Hematopoietic multipotent progenitor cell treated with erythropoietin and hydrocortisone succinate and interleukin-3 and kit ligand, for 8 days (in vitro differentiated cells): ENCODE data around the gene MECP2.
A peak's percentile ranks its signal among the peaks of the same experiment; 100 is the strongest.

Source experiments
- DNase-seq: peaks from one replicate; pipeline ENCODE4 v3.0.0-alpha.2; 2015

Gene MECP2

DNA sequence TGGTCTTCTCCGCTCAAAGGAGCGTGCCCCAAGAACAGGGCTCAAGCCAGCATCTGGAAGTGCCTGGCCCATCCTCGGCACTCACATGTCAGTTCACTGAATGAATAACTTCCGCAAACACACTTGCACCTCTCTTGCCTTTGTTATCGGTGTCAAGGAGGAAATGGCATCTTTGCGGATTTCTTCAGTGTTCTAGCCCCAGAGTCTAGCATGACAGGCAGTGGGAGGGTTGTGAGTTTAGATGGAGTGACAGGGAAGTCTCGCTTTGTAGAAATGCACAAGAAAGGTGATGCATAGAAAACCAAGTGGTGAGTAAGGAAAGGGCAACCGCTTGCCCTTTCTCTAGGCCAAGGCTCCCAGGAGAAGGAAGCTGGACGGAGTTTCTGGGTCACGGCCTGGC, 17.6 kb upstream of the MECP2 start:
- no peak for DNase-seq

DNA sequence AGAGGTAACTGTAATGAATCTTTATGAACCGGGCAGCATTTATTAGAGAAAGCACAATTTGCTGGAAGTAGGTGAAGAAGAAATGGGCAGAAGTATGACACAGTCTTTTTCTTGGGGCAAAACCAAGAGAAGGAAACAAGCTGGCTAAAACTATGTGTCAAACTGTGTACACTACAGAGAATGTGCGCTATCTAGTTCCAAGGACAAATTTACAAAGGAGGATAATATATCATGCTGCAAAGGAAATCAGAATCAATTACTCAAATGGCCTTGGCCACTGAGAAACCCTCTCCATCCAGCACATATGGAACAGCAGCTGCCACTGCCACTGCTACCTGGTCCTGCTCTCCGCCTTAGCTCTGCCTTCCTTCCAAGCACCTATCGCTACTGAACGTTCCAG, 17.1 kb upstream of the MECP2 start:
- no peak for DNase-seq

DNA sequence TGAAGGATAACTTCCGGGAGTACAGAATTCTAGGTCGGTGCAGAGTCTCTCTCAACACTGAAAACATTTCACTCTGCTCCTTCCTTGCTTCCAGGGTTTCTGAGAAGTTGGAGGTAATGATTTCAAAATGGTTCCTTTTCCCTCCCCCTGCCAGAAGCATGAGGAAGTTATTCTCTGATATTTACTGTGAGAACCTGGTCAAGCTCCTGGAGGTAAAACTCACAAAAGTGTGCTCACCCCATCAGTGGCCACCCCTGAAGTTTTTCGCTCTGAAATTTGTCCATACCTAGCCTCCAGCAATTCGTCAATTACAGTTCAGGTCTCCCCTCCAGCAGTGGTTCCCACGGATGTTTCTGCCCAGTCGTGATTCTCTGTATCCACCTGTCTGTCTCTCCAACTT, 16.2 kb upstream of the MECP2 start:
- DNase-seq = no peak

DNA sequence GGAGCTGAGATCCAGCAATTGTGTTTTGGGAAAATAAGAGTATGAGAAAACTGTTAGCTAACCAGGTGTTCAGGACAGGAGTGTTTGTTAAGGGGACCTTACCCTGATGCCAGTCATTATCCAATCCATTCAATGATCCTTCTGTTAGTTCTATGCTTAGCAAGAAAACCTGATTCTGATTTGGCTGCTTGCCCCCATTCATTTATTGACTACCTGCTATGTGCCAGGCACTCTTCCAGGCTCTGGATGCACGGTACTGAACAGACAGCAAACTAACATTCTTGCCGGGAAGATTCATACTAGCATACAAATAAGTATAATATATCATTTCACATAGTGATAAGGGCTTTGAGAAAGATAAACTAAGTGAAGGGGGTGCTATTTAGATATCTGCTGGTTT, 1.0 kb upstream of the MECP2 start:
- no peak for DNase-seq

DNA sequence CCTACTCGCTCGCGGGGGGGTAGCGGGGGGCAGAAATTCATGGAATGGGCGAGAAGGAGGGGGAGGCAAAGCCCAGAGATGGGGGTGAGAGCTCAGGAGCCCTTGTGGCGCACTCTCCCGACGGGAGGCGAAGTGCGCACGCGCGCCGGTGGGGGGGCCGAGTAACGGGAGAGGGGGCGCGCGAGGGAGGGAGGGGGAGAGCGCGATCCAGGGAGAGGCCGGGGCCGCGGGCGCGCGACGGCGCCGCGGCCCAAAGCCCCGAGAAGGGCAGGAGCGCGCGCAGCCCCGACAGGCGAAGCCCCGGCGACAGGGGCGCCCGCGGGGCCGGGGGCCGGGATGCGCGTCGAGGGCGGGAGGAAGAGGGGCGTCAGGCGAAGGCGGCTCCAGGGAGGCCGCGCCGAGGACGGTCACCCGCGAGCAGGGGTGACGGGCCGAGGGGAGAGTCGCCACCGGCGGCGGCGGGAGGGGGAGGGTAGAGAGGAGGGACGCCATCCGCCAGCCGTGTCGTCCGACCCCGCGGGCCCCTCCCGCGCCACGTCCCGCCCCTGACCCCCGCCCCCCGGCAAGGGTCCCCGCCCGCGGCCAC, 421 bp downstream of the MECP2 start:
- peak; percentile 70 for DNase-seq

DNA sequence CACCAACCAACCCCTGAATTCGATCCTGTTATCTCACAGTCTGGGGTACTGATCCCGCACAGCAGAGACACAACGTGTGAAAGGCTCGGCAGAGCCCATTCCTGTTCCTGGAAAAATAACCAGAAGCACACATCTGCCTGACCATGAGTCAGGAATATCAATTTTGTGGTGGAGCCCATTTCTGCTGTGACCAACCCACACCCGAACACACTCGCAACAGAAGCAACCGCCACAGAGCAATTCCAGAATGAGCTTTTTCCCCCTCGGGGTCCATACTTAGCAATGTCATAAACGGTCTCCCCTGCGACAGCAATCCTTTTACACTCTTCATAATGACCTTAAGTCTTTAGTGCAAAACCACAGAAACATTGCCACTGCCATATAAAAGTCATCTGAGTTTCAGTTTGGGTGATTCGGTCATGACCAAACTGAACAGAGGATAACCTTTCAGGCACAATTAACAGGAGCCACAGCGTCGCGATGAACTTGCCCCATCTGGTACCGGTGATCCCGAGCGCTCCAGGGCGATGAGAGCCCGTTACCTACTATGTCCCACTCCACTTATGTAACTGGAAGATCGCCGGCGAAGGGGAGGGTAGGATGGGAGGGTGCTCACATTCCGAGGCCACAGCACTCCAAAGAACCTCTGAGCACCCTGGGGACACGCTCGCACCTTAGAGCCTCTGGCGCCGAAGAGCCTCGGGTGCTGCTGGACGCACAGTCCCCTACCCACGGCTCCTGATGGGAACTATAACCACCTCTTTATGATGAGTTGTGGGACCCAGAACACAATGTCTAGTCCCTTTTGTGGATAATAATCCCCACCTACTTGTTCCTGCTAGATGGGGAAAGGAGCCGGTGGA, 1.1 kb downstream of the MECP2 start:
- peak; percentile 16 for DNase-seq

DNA sequence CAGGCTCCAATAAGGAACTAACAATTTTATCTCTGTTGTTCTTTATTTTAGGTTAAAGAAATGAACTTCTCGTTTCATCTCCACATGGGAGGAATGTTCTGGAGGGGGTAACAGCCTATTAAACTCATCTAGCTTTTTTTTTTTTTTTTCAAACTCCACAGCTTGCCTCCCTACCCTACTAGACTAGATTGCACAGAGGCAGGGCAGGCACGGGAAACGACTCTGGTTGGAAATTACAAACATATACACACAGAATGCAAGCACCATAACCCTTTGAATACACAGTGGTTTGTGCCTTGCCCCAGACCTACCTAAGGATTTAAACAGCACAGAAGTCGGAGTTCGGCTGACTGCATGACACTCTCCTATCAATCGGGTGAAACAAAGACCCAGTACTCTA, 2.7 kb downstream of the MECP2 start:
- no peak for DNase-seq

DNA sequence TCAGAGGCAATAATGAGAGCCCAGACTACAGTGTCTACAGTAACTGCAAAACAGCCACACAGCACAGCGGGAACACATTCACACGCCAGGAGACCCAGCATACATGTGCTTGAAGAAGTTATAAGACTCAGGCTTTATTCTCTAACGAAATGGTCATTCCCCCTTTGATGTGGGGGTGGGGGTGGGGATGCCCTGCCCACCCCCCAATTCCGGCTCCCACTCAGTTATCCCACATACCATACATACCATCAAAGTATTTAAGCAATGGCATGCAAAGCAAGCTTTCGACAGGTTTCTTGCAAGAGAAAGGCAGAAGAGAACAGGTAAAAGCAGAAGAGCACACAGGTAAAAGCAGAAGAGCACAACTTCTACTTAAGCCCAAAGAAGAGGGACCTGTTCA, 3.6 kb downstream of the MECP2 start:
- DNase-seq = no peak

DNA sequence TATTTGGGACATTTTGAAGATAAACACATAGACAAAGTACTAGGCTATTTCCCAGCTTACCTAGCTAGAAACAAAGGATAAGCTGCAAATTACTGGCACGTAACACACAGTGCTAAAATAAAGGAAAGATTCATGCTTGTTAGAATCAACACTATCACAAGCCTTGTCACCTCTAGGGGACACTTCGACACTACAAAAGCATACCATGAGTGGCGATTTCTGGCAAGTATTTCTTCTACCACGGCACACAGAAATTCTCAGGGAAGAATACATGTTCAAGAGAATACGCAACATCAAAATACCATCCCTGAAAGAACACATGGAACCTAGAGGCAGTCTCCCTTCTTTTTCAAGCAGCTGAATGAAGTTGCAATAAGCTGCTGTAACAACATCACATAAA, 5.1 kb downstream of the MECP2 start:
- peak; percentile 13 for DNase-seq

DNA sequence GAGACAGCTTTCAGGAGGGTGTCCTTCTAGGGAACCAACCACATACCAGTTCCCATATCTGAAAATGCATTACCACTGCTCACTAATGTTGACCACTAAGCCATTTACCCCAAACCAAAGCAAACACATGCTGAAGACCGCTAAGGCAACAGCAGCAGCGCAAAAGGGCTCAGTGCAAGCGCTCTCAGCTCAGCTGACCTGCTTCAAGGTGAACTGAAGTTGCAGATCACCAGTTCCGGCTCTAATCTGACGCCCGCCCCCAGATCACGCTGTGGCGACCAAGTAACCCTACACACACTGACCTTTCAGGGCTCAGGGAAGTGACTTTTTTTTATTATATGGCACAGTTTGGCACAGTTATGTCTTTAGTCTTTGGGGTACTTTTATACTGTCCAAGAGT, 5.8 kb downstream of the MECP2 start:
- DNase-seq = no peak

DNA sequence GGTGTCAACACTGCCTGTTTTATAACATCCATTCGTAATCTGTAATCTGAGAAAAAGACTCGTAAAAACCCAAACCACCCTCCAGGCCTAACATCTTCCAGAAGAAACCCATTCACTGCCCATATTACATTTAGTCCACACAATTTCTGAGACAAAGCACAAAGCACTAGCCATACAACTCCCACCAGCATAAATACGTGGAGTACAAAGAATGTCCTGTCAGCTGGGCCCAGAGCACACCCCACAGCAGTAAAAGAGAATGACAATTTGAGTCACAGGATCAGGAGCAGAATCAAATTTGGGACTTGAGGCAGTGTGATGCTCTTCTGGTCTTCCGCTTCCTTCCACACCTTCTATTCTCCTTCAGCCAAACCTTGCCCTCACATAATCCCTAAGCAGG, 6.8 kb downstream of the MECP2 start:
- DNase-seq = no peak

DNA sequence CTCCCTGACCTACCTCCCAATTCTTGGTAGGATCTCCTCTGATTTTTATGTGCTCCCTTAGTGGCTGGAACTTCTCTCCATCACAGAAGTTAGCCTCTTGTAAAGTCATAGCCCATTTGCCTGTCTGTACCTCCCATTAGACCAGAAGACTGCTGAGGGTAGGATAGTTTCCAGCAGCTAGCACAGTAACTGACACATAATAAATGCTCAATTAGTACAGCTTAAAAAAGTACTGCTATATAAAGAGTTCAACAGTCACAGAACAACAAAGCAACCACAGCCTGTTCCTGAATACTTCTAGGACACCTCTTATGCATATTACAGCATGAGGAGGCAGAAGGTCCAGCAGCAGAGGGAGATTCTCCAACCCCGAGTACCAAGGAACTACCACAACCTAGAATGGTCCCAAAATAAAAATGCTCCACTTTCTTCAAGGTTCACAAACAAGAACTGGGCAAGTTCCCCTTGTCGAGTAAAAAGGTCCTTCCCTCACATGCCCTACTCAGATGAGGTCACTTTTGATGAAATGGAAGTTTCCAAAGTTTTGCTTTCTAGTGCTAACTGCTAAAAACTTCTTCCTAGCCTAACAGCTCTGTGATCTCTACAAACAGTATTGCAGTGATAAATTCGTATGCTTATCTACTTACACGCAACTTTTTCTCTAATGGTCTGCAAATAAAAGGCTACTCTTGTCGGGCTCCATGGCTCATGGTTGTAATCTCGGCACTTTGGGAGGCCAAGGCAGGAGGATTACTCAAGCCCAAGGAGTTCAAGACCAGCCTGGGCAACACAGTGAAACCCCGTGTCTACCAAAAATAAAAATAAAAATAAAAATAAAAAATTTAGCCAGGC, 12.8 kb downstream of the MECP2 start:
- no peak for DNase-seq

DNA sequence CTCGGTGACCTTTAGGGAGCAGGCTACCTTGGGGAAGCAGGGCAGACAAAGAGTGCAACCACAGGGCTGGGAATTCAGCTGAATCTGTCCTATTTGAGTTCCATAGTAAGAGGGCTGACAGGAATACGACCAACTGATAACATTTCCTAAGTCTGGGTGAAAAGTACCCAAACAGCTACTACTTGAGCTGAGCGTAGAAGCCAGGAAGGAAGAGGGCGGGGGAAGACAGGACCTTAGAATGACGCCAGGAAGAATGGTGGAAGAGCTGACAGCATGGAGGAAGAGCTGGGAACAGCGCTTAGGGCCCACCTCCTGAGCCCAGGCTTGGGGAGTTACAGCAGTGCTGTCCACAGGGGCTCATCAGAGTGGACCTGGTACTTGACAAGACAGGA, 14.4 kb downstream of the MECP2 start:
- DNase-seq = no peak

DNA sequence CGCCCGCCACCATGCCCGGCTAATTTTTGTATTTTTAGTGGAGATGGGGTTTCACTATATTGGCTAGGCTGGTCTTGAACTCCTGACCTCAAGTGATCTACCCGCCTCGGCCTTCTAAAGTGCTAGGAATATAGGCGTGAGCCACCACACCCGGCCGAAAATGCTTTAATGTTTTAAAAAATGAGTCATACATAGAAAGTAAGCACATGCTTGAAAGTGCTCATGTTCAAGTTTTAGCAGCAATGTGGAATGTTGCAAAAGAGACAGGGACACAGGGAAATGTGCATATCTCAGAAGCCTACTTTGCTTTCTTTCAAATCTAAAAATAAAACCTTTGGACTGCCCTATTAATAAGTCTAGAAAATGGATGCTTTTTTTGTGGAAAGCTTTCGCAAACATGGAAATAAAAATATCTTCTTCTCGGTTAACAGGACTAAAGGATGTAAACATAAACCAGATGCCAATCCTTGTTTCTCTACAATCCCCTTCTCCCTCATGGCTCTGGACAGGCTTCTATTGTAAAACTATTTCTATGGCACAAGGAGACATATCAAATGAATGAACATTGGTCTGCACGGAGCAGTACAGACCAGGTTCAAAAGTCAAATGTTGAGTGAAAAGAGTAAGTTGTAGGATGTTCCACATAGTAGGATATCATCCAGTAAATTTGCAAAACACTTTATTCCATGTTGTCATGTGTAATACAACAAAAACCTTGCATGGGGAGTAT, 15.0 kb downstream of the MECP2 start:
- peak; percentile 13 for DNase-seq

DNA sequence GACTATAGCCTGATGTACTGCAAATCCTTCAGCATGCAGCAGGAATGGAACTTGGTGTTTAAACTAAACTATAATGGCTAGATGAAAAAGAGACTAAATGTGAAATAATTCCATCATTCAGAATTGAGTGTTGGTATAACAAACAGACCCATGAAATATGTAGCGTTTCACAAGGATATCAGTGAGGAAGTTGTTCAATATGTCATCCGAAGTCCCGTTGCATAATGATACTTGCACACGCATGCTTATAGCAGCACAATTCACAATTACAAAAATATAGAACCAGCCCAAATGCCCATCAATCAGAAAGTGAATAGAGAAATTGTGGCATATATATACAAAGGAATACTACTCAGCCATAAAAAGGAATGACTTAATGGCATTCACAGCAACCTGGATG, 20.4 kb downstream of the MECP2 start:
- no peak for DNase-seq

DNA sequence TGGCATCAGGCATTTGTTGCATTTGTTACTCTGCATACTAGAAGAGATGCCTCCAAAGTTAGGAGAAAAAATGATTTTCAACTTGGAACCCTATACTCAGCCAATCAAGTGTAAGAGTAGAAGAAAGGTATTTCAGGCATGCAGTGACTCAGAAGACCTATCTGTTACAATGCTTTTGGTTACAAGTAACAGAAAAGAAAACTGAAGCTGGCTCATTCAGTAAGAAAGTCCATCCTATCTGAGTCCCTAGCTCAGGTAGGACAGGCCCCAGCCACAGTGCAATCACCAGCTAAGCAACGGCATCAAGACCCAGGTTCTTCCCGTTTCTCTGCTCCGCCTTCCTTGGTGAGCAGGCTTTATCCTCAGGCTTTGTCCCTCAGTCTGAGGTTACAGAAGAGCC, 23.3 kb downstream of the MECP2 start:
- no peak for DNase-seq

DNA sequence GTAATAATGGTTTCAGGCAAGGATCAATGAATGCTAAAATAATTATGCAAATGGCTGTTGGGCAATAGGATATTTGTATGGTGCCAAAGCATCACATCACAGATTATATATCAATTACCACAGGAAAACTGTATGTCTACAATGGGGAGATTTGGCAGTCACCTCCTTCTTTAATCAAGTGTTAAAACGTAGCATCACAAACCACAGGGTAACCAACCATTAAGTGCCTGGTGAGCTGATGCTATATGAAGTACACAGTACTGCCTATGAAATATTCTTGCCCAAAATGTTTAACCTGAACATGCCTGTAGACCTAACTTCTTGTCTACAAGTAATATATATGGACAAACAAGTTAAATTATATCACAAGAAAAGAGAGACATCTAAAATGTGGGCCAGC, 25.3 kb downstream of the MECP2 start:
- DNase-seq = no peak

DNA sequence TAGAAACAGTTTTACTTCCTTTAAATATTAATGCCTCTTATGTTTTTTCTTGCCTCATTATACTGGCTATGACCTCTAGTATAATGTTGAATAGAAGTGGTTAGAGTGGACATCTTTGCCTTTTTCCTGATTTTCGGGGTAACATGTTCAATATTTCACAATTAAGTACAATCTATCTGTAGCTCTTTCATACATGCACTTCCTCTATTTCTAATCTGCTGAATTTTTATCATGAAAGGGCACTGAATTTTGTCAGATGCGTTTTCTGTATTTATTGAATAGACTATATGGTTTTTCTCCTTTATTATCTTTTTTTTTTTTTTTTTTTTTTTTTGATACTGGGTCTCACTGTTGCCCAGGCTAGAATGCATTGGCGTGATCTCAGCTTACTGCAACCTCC, 29.0 kb downstream of the MECP2 start:
- DNase-seq = no peak

DNA sequence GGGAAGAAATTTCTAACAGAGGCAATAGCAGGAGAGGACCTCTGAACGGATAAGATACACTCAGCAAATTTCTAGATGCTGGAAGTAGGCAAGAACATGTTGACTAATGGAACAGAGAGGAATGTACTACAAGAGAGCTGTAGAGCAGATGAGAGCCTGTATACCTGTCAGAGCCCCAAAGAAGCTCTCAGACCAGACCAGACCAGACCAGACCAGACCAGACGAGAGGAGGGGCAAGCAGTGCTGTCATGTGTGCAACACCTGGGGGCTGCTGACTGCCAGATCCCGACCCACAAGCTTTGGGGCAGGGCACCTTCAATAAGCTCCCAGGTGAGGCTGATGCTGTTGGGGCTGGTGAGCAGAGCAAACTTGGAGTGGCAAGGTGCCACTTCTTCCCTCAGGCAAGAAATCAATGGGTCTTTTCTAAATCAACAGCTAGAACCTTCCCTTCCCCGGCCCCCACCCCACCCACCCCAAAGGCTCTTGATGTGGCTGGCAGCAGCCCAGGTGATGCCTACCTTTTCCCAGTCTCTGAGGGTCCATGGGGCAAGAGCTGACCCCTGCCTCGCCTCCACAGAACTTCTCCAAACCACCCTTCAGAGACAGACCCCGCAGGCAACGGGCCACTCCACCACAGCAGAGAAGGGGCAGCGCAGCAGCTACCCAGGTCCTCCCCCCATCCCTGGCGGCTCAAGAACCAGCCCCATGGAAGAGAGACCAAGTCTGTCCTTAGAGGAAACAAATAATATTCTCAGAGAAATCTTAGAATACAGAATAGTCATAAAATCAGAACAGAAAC, 32.7 kb downstream of the MECP2 start:
- no peak for DNase-seq

DNA sequence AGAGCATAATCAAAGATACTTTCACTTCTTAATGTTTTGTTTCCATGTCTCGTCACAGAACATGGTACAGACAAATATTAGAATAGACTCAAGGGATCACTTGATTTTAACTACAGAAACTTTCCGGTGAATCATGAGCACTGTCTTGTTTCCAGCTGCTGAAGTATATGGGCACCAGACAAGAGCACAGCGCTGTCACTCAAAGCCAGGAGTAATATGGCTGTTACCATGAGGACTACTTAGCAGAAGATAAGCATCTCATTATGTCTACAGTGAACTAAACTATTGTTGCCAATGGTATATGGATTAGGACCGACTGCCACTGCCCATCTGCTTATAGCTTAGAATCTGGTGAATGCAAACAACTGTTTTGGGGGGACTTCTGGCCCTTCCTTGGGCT, 34.3 kb downstream of the MECP2 start:
- DNase-seq = peak; percentile 7

DNA sequence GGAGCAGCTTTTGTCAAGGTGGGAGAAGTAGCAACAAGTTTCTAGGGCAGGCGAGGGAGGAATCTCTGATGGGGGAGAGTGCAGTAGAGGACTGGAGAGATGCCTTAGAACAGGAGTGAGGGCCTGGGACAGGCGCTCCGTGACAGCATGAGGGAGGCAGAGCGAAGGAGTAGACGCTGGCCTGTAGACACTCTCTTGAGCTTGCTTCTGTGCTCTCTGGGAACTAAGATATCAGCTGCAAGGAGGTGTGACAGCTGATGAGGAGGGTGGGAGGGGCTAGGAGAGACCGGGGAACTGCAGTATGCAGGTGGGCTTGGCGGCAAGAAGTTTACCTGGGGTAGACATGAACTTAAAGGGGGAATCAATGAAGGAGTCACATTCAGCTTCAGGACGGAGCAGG, 35.7 kb downstream of the MECP2 start:
- no peak for DNase-seq

DNA sequence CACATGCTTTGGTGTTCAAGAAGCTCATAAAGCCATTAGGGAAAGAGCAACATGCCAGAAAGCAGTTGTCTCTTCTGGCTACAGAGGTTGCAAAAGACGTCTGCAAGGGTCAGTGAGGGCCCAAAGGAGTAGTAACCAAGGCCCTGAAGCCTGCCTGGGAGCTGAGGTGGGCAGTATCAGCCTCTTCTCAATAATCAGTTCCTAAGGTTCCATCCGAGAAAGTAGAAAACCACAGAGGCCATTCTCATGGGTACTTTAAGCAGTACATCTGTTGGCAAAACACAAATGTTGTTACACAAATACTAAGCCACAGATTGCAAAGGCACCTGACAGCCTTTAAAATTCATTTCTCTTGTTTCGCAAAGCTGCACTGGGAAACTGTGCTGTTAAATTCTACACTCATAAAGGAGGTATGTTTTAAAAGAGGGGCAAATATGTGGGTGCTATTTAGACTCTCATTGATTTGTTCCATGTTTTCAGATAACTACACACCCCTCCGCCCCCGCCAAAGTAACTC, 37.7 kb downstream of the MECP2 start:
- DNase-seq = no peak
